ENCODE results near the gene SURF2.
"Not testable (repeated sequence)": the region's sequence is repeated elsewhere in the genome, so short reads cannot be mapped to it uniquely, and the experiment has no call there.

Gene SURF2

GRCh38 chr9:133375724-133376654, 19.6 kb downstream of the SURF2 start, which contains the start of the genes STKLD1 and SURF4:
STKLD1 (plus strand) TSS chr9:133376366; CDS start chr9:133376474, 108 bp downstream.
SURF4 (minus strand) TSS chr9:133376060; CDS start chr9:133375969, 91 bp downstream.
- peak; percentile 82 to 97 (median 90) for DNase-seq (ENCODE audit: low read depth in 3 of 3, low spot score in 1 of 3)

GRCh38 chr9:133377280-133377679, 20.9 kb downstream of the SURF2 start:
- DNase-seq (ENCODE audit: low read depth in 3 of 3, low spot score in 1 of 3): not testable (repeated sequence)

GRCh38 chr9:133377721-133378216, 21.4 kb downstream of the SURF2 start:
- no peak for DNase-seq (ENCODE audit: low read depth in 3 of 3, low spot score in 1 of 3)

- DNase-seq (ENCODE audit: low read depth in 3 of 3, low spot score in 1 of 3): no peak
These were observed 22.1 kb downstream of the SURF2 start for GRCh38 chr9:133378408-133378962.

GRCh38 chr9:133379153-133380086, 23.1 kb downstream of the SURF2 start:
- DNase-seq (ENCODE audit: low read depth in 3 of 3, low spot score in 1 of 3): no peak

GRCh38 chr9:133380734-133381133, 24.4 kb downstream of the SURF2 start:
- DNase-seq (ENCODE audit: low read depth in 3 of 3, low spot score in 1 of 3): no peak

- no peak for DNase-seq (ENCODE audit: low read depth in 3 of 3, low spot score in 1 of 3)
These were observed 26.3 kb downstream of the SURF2 start for GRCh38 chr9:133382507-133383141.

GRCh38 chr9:133383438-133383837, 27.1 kb downstream of the SURF2 start:
- no peak for DNase-seq (ENCODE audit: low read depth in 3 of 3, low spot score in 1 of 3)

- no peak for DNase-seq (ENCODE audit: low read depth in 3 of 3, low spot score in 1 of 3)
These were observed 28.5 kb downstream of the SURF2 start for GRCh38 chr9:133384736-133385321.

GRCh38 chr9:133385452-133385851, 29.1 kb downstream of the SURF2 start:
- no peak for DNase-seq (ENCODE audit: low read depth in 3 of 3, low spot score in 1 of 3)

GRCh38 chr9:133386338-133386737, 30.0 kb downstream of the SURF2 start:
- DNase-seq (ENCODE audit: low read depth in 3 of 3, low spot score in 1 of 3): no peak

- DNase-seq (ENCODE audit: low read depth in 3 of 3, low spot score in 1 of 3): no peak
These were observed 31.3 kb downstream of the SURF2 start for GRCh38 chr9:133387680-133388079.

GRCh38 chr9:133389025-133389557, 32.7 kb downstream of the SURF2 start:
- DNase-seq (ENCODE audit: low read depth in 3 of 3, low spot score in 1 of 3): no peak

GRCh38 chr9:133389562-133389961, 33.2 kb downstream of the SURF2 start:
- no peak for DNase-seq (ENCODE audit: low read depth in 3 of 3, low spot score in 1 of 3)

- DNase-seq (ENCODE audit: low read depth in 3 of 3, low spot score in 1 of 3): no peak
These were observed 34.4 kb downstream of the SURF2 start for GRCh38 chr9:133390713-133391112.

GRCh38 chr9:133391449-133391848, 35.1 kb downstream of the SURF2 start:
- DNase-seq (ENCODE audit: low read depth in 3 of 3, low spot score in 1 of 3): not testable (repeated sequence)

- not testable (repeated sequence) for DNase-seq (ENCODE audit: low read depth in 3 of 3, low spot score in 1 of 3)
These were observed 36.0 kb downstream of the SURF2 start for GRCh38 chr9:133392308-133392707.

- DNase-seq (ENCODE audit: low read depth in 3 of 3, low spot score in 1 of 3): no peak
These were observed 37.0 kb downstream of the SURF2 start for GRCh38 chr9:133393399-133393798.

- no peak for DNase-seq (ENCODE audit: low read depth in 3 of 3, low spot score in 1 of 3)
These were observed 38.4 kb downstream of the SURF2 start for GRCh38 chr9:133394687-133395271.

Measured in stimulated activated CD4-positive, alpha-beta T cell treated with anti-CD3 and anti-CD28 coated beads, TNF-alpha, amount 100 ng/mL, for 1 hour (primary cell).